Activated T-cell treated with anti-CD3 and anti-CD28 coated beads for 4 hours (primary cell): Measurements from ENCODE around the gene ZRANB1.

ENCODE experiments used
- DNase-seq: peaks from one replicate; pipeline ENCODE4 v3.0.0-alpha.2; 2020

Gene ZRANB1

GRCh38 chr10:125008689-125009638, 67.0 kb downstream of the ZRANB1 start:
- DNase-seq, result no peak

DNA sequence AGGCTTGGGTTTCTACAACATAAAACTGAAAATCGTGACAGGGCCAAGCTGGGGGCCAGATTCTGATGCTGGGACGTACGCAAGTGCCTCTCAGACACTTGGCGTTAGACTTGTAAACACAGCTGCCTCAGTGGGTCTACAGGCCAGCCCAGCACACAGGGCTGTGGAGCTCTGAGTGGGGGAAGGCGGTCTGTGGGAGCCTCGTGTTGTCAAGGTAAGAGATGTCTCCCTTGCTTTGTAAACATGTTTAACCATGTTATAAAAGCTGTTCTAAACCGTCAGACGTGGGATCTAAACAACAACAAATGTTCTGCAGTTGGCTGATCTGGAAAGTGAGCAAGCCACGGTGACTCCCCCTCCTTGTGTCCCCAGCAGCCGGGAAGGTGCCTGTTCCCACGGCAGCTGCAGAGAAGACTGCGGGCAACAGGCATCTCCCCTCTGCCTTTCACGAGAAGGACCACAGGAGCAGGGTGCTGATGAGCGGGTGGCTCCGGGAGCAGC, 67.8 kb downstream of the ZRANB1 start:
- no peak for DNase-seq

GRCh38 chr10:125010362-125010761, 68.4 kb downstream of the ZRANB1 start:
- DNase-seq, result no peak

GRCh38 chr10:125011171-125011925, 69.4 kb downstream of the ZRANB1 start:
- no peak for DNase-seq

GRCh38 chr10:125011926-125012705, 70.2 kb downstream of the ZRANB1 start:
- DNase-seq, result no peak

DNA sequence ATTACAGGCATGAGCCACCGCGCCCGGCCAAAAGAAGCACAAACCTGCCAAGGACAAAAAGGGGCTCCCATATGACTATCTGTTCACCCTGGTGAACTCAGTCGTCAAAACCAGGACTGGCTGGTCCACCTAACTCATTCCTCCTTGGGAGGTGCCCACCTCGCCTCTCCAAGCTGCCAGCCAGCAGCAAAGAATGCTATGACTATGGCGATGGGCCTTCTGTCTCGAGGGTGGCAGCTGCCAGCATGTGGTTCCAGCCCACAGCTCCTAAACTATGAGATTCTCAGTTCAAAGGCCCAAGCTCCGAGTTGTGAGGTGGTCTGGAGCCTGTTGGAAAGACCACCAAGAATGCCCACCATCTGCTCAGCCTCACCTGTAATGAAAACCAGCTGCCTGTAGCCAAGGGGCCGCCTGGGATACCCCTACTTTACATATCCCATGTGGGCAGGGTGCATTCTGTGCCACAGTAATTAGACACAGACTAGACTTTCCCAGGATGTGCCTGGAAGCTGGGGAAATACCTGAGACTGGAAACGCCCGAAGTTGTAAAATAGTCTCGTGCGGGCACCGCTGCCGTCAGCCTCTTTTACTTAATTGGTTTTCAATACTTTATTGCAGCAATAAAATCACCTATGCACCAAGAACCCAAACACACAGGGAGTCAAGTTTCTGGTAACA, 71.1 kb downstream of the ZRANB1 start:
- no peak for DNase-seq

- no peak for DNase-seq
Measured at GRCh38 chr10:125013529-125013872, 71.6 kb downstream of the ZRANB1 start.

- no peak for DNase-seq
Measured at GRCh38 chr10:125014086-125014830, 72.3 kb downstream of the ZRANB1 start.

DNA sequence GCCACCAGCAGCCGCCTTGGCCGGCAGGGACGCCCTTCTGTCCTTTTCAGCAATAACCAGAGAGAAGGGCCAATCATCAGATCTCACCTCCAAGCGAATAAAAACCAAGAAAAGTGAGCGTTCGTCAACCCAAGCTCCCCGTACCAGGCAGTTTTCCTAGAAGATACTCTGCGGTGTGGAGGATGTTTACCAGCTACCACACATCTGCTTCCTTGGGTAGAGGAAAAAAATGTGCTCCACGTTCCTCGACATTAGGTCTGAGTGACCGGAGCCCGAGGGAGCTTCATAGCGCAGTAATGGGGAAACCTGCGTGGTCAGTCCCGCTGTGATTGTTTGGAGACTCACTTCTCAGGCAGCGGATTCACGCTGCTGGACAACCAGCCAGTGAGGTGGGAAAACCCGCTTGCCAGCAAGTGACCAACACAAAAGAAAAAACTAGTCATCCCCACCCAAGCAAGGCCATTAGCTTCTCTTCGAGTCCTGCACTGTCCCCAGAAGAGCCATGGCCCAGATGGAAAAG, 73.0 kb downstream of the ZRANB1 start:
- DNase-seq, result no peak

- DNase-seq, result no peak
Measured at GRCh38 chr10:125015356-125015944, 73.5 kb downstream of the ZRANB1 start.

- no peak for DNase-seq
Measured at GRCh38 chr10:125016123-125016522, 74.2 kb downstream of the ZRANB1 start.

- DNase-seq, result no peak
Measured at GRCh38 chr10:125016611-125017202, 74.8 kb downstream of the ZRANB1 start.

GRCh38 chr10:125017547-125018298, 75.8 kb downstream of the ZRANB1 start:
- DNase-seq, result no peak

GRCh38 chr10:125018576-125019143, 76.7 kb downstream of the ZRANB1 start:
- DNase-seq, result no peak

DNA sequence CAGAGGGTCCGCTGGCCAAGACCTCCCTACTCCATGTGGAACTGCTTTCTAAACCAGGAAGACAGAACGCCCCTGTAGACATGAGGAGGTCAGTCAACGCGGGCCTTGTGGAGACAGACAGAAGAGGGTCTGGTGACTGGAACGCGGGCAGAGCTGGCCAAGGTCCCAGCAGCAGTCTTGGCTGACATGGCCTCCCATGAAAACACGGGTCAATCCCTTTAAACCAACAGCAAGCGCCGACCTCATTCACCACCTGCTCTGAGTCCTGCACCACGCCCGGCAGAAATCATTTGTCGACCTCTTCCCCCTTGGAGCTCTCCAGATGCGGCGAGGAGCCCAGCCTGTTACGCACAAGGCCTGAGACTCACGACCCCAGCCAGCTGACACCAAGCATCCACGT, 78.5 kb downstream of the ZRANB1 start:
- DNase-seq, result no peak

- DNase-seq, result no peak
Measured at GRCh38 chr10:125020871-125021270, 78.9 kb downstream of the ZRANB1 start.

GRCh38 chr10:125021686-125022344, 79.9 kb downstream of the ZRANB1 start:
- DNase-seq, result no peak

DNA sequence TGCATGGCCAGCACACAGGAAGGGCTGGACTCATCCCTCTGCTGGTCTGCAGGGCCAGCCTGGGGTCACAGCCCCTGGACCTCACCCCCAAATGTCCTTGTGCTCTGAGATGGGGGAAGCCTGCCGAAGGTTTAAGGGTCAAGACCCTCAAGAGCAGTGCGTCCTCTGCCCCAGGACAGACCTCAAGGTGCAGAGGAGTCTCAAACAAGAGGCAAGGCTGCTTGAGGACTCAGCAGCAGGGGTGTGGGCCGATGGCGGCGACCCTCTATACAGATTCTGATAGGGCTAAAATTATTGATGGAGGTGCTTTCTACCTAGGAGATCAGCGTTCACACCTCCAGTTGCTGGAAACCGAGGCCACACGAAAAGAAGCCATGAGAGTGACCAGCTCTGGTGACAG, 80.7 kb downstream of the ZRANB1 start:
- no peak for DNase-seq

DNA sequence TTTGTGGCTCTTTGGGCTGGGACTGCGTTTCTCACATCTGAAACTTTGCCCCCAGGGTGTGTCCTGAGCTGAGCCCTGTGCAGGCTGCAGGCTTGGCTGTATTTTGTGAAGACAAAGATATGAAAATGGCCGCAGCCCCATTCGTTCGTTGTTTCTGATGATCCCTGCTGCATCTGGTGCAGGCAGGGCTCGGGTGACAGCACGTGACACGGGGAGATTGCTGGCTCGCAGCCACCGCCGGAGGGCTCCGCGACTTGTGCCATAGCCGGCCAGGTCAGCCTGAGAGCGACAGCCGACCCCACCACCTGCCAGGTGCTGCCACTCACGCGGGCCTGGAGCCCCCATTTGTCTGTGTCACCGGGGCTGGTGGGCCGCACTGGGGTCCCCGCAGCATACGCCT, 81.3 kb downstream of the ZRANB1 start:
- no peak for DNase-seq
